Mesothelial cell of epicardium (in vitro differentiated cells): ENCODE measurements around the gene GALNT2. TPM values are rescaled to one million over a fixed set of nuclear protein-coding genes. Genes with fewer than 3 reads are reported as not detected.
A peak's percentile ranks its signal among the peaks of the same experiment; 100 is the strongest.

Source experiments
- DNase-seq, 2 experiments: peaks; one replicate each; pipeline ENCODE4 v3.0.0; 2021; ENCODE audit warnings: low spot score in 2 of 2; ENCODE audit not compliant: unreplicated experiment in 2 of 2
- H3K27ac Mint-ChIP-seq: 2 replicates; pipeline ENCODE4 v1.8.0; 2021; ENCODE audit warnings: mixed read lengths
- H3K27me3 Mint-ChIP-seq: 2 replicates; pipeline ENCODE4 v1.8.0; 2021; ENCODE audit warnings: low read depth, mixed read lengths
- H3K36me3 Mint-ChIP-seq: 2 replicates; pipeline ENCODE4 v1.8.0; 2021; ENCODE audit warnings: mixed read lengths
- H3K4me1 Mint-ChIP-seq: 2 replicates; pipeline ENCODE4 v1.8.0; 2021; ENCODE audit warnings: mixed read lengths
- H3K4me3 Mint-ChIP-seq: 2 replicates; pipeline ENCODE4 v1.8.0; 2021; ENCODE audit warnings: mild to moderate bottlenecking, moderate library complexity, mixed read lengths
- H3K9me3 Mint-ChIP-seq: 2 replicates; pipeline ENCODE4 v1.8.0; 2021; ENCODE audit warnings: mixed read lengths
- CTCF ChIP-seq: fragments of 200-600 bp; sonication (generic); IDR thresholded peaks from one replicate; pipeline ENCODE4 v1.5.0; 2021; ENCODE audit warnings: antibody characterized with exemption; ENCODE audit not compliant: unreplicated experiment
- total RNA-seq: library from RNA; stranded (reverse); gene quantifications from 3 replicates; pipeline ENCODE4 v1.2.1, GENCODE V29; 2021

The GALNT2 gene
- total RNA-seq, 1 donor from 2014 or later = 48.3 TPM

GRCh38 chr1:230072296-230072695 lies 5.3 kb downstream of the GALNT2 start:
- Mint-ChIP-seq H3K9me3 (no peaks in the 10 kb centered on the region), H3K4me1 (peaks cover 14% of the 10 kb centered on the region)

GRCh38 chr1:230072866-230073265 lies 5.8 kb downstream of the GALNT2 start:
- Mint-ChIP-seq H3K4me3 (no peak overlapping the region), H3K36me3 (peaks cover 4% of the 10 kb centered on the region), H3K27ac (no peak overlapping the region), H3K9me3 (no peaks in the 10 kb centered on the region), H3K27me3 (peaks cover 6% of the 10 kb centered on the region), H3K4me1 (peaks cover 14% of the 10 kb centered on the region)
- no peak for DNase-seq
- TF ChIP-seq CTCF = no peak

More at GRCh38 chr1:230072296-230072695, 5.3 kb downstream of the GALNT2 start:
- Mint-ChIP-seq H3K4me3 (no peak overlapping the region), H3K27me3 (peaks cover 6% of the 10 kb centered on the region), H3K27ac (no peak overlapping the region), H3K36me3 (peaks cover 4% of the 10 kb centered on the region)
- no peak for TF ChIP-seq CTCF
- DNase-seq = peak in 1 of 2 experiments; percentile 7

- DNase-seq = no peak
Measured at GRCh38 chr1:230073371-230074035, 6.5 kb downstream of the GALNT2 start.

GRCh38 chr1:230074270-230074669 lies 7.2 kb downstream of the GALNT2 start:
- no peaks in the 10 kb centered on the region for H3K9me3 Mint-ChIP-seq
- TF ChIP-seq CTCF = no peak
- no peak for DNase-seq
- peaks cover 6% of the 10 kb centered on the region for H3K27me3 Mint-ChIP-seq
- H3K4me1 Mint-ChIP-seq = peaks cover 3% of the 10 kb centered on the region
- H3K27ac Mint-ChIP-seq = no peak overlapping the region
- H3K4me3 Mint-ChIP-seq = no peak overlapping the region
- H3K36me3 Mint-ChIP-seq = peaks cover 4% of the 10 kb centered on the region

More at GRCh38 chr1:230073371-230074035, 6.5 kb downstream of the GALNT2 start:
- no peak overlapping the region for H3K4me3 Mint-ChIP-seq
- no peak overlapping the region for H3K27ac Mint-ChIP-seq
- H3K4me1 Mint-ChIP-seq = peaks cover 11% of the 10 kb centered on the region
- H3K9me3 Mint-ChIP-seq = no peaks in the 10 kb centered on the region
- no peak for TF ChIP-seq CTCF
- peaks cover 4% of the 10 kb centered on the region for H3K36me3 Mint-ChIP-seq
- H3K27me3 Mint-ChIP-seq = peaks cover 6% of the 10 kb centered on the region

- Mint-ChIP-seq H3K27me3 (peaks cover 6% of the 10 kb centered on the region), H3K4me3 (no peak overlapping the region), H3K36me3 (peaks cover 4% of the 10 kb centered on the region), H3K9me3 (no peaks in the 10 kb centered on the region), H3K27ac (no peak overlapping the region), H3K4me1 (no peaks in the 10 kb centered on the region)
- TF ChIP-seq CTCF = no peak
- DNase-seq = no peak
Measured at GRCh38 chr1:230074762-230075161, 7.7 kb downstream of the GALNT2 start.
